Common myeloid progenitor, CD34-positive (primary cell): ENCODE data around the gene DCLK1.

Source experiments
- CTCF ChIA-PET: fragments of 350-600 bp; sonication (Branson Sonifier 250); formaldehyde crosslinking; loops from one replicate; lab custom pipeline; 2021; ENCODE audit warnings: antibody characterized with exemption; lab: Charles Lee
- POLR2A ChIA-PET: fragments of 350-600 bp; sonication (Branson Sonifier 250); formaldehyde crosslinking; loops from one replicate; lab custom pipeline; 2021; ENCODE audit warnings: antibody characterized with exemption; lab: Charles Lee
- DNase-seq, 3 donors: peaks; one replicate each; pipeline versions ENCODE4 v3.0.0 to v3.0.0-alpha.2; 2013
- H3K27ac ChIP-seq, 2 experiments: 1 replicate in 1 of 2; 2 replicates in 1 of 2; pipeline ENCODE4 v1.7.0; 2013; ENCODE audit warnings: inconsistent platforms in 2 of 2, low read length in 2 of 2, mild to moderate bottlenecking in 2 of 2, low read depth in 1 of 2, moderate library complexity in 1 of 2; ENCODE audit not compliant: severe bottlenecking in 2 of 2, insufficient read depth in 1 of 2, poor library complexity in 1 of 2
- H3K27me3 ChIP-seq, 5 experiments: replicated peaks in 2 of 5; 1 replicate in 3 of 5; 2 replicates in 2 of 5; pipeline versions ENCODE4 v1.6.1 to v1.7.0; 2013; ENCODE audit warnings: low read length in 4 of 5, mild to moderate bottlenecking in 2 of 5, moderate library complexity in 2 of 5, inconsistent platforms in 1 of 5; ENCODE audit not compliant: insufficient read depth in 5 of 5, control insufficient read depth in 4 of 5
- H3K36me3 ChIP-seq, 4 experiments: 1 replicate in 2 of 4; 2 replicates in 2 of 4; pipeline versions ENCODE4 v1.6.1 to v1.7.0; 2013; ENCODE audit warnings: low read length in 3 of 4, control low read depth in 1 of 4, mild to moderate bottlenecking in 1 of 4; ENCODE audit not compliant: control insufficient read depth in 4 of 4, insufficient read depth in 4 of 4
- H3K4me1 ChIP-seq, 4 experiments: 1 replicate in 3 of 4; 2 replicates in 1 of 4; pipeline versions ENCODE4 v1.6.1 to v1.7.1; 2013; ENCODE audit warnings: low read length in 3 of 4, mild to moderate bottlenecking in 3 of 4, control low read depth in 1 of 4, inconsistent platforms in 1 of 4, moderate library complexity in 1 of 4; ENCODE audit not compliant: control insufficient read depth in 4 of 4, insufficient read depth in 4 of 4; ENCODE audit errors: control extremely low read depth in 1 of 4
- H3K4me3 ChIP-seq, 7 experiments: 1 replicate in 4 of 7; 2 replicates in 3 of 7; pipeline versions ENCODE4 v1.5.1 to v1.7.0; 2013; ENCODE audit warnings: mild to moderate bottlenecking in 7 of 7, low read length in 6 of 7, moderate library complexity in 6 of 7, inconsistent platforms in 2 of 7, low read depth in 2 of 7, control low read depth in 1 of 7; ENCODE audit not compliant: insufficient read depth in 4 of 7, control insufficient read depth in 1 of 7; ENCODE audit errors: extremely low read depth in 1 of 7
- H3K9me3 ChIP-seq, 5 experiments: 1 replicate in 4 of 5; 2 replicates in 1 of 5; pipeline versions ENCODE4 v1.6.1 to v1.7.1; 2013; ENCODE audit warnings: low read length in 4 of 5, mild to moderate bottlenecking in 2 of 5, inconsistent platforms in 1 of 5, low read depth in 1 of 5, moderate library complexity in 1 of 5; ENCODE audit not compliant: control insufficient read depth in 4 of 5, insufficient read depth in 2 of 5; ENCODE audit errors: control extremely low read depth in 1 of 5
- WGBS: methylation state at CpG from one replicate; pipeline ENCODE4 v1.1.5; 2013; ENCODE audit not compliant: insufficient coverage; 5-methylcytosine and 5-hydroxymethylcytosine counted together

DCLK1 gene

GRCh38 chr13:35796623-35797022 is 334.6 kb downstream of the DCLK1 start:
- 89% methylated on average over 4 of the region's 4 CpGs for WGBS
- POLR2A ChIA-PET: no interaction called here
- H3K27ac ChIP-seq: no peak overlapping the region
- H3K4me1 ChIP-seq: no peaks in the 10 kb centered on the region
- no peak overlapping the region for H3K4me3 ChIP-seq
- DNase-seq: no peak
- H3K9me3 ChIP-seq: no peaks in the 10 kb centered on the region
- H3K27me3 ChIP-seq: peaks cover 0 to 1% (median 0%) of the 10 kb centered on the region in 5 experiments
- H3K36me3 ChIP-seq: no peaks in the 10 kb centered on the region
- CTCF ChIA-PET: no interaction called here

GRCh38 chr13:35794734-35795389 is 336.3 kb downstream of the DCLK1 start:
- CTCF ChIA-PET: no interaction called here
- WGBS: 93% methylated on average over 2 of the region's 3 CpGs

GRCh38 chr13:35793823-35794222 is 337.4 kb downstream of the DCLK1 start:
- no peak for DNase-seq

More at GRCh38 chr13:35794734-35795389, 336.3 kb downstream of the DCLK1 start:
- no peak overlapping the region for H3K27ac ChIP-seq
- no peak for DNase-seq
- no peaks in the 10 kb centered on the region for H3K36me3 ChIP-seq
- H3K9me3 ChIP-seq: no peaks in the 10 kb centered on the region
- H3K4me1 ChIP-seq: no peaks in the 10 kb centered on the region
- H3K27me3 ChIP-seq: peaks cover 0 to 1% (median 0%) of the 10 kb centered on the region in 5 experiments
- no peak overlapping the region for H3K4me3 ChIP-seq
- POLR2A ChIA-PET: no interaction called here

GRCh38 chr13:35792911-35793310 is 338.3 kb downstream of the DCLK1 start:
- DNase-seq: no peak
- H3K4me1 ChIP-seq: no peaks in the 10 kb centered on the region
- H3K27ac ChIP-seq: no peak overlapping the region
- H3K9me3 ChIP-seq: no peaks in the 10 kb centered on the region
- POLR2A ChIA-PET: no interaction called here
- peaks cover 0 to 1% (median 0%) of the 10 kb centered on the region in 5 experiments for H3K27me3 ChIP-seq
- 100% methylated on average over 1 of the region's 2 CpGs for whole genome bisulfite sequencing
- CTCF ChIA-PET: interaction anchor here (0.6 kb wide), 1 partner anchor 11 kb away, joined by 3 read pairs; no protein-coding TSS in a partner anchor
- H3K4me3 ChIP-seq: no peak overlapping the region
- no peaks in the 10 kb centered on the region for H3K36me3 ChIP-seq

More at GRCh38 chr13:35793823-35794222, 337.4 kb downstream of the DCLK1 start:
- ChIA-PET POLR2A (no interaction called here), CTCF (no interaction called here)
- H3K9me3 ChIP-seq: no peaks in the 10 kb centered on the region
- H3K4me1 ChIP-seq: no peaks in the 10 kb centered on the region
- H3K27me3 ChIP-seq: peaks cover 0 to 1% (median 0%) of the 10 kb centered on the region in 5 experiments
- no peaks in the 10 kb centered on the region for H3K36me3 ChIP-seq
- no peak overlapping the region for H3K4me3 ChIP-seq
- H3K27ac ChIP-seq: no peak overlapping the region

GRCh38 chr13:35792021-35792420 is 339.2 kb downstream of the DCLK1 start:
- no peak for DNase-seq
- ChIA-PET POLR2A (no interaction called here), CTCF (no interaction called here)
- Histone ChIP-seq H3K27ac (no peak overlapping the region), H3K9me3 (no peaks in the 10 kb centered on the region), H3K27me3 (no peaks in the 10 kb centered on the region), H3K36me3 (no peaks in the 10 kb centered on the region), H3K4me1 (no peaks in the 10 kb centered on the region), H3K4me3 (no peak overlapping the region)
- WGBS: 86% methylated on average over 6 of the region's 8 CpGs

- Histone ChIP-seq H3K4me3 (no peak overlapping the region), H3K4me1 (no peaks in the 10 kb centered on the region), H3K27me3 (no peaks in the 10 kb centered on the region), H3K9me3 (no peaks in the 10 kb centered on the region), H3K36me3 (no peaks in the 10 kb centered on the region), H3K27ac (no peak overlapping the region)
- POLR2A ChIA-PET: no interaction called here
- CTCF ChIA-PET: no interaction called here
- WGBS: no CpG with 5 or more reads among the region's 3 CpGs
- DNase-seq: no peak
These were observed 339.9 kb downstream of the DCLK1 start for GRCh38 chr13:35791184-35791851.
